Daoy (cell line): Measurements from ENCODE around the gene ABHD2. TPM values are rescaled to one million over a fixed set of nuclear protein-coding genes. Genes with fewer than 3 reads are reported as not detected.
"Not testable (repeated sequence)": the region's sequence is repeated elsewhere in the genome, so short reads cannot be mapped to it uniquely, and the experiment has no call there.

Experiments
- DNase-seq: peaks from one replicate; pipeline ENCODE4 v3.0.0-alpha.2; 2015; ENCODE audit warnings: low read depth
- total RNA-seq: library from RNA; depleted of rRNA; stranded (reverse); fragments of >200 nt; shearing (Covaris generic); gene quantifications from 2 replicates; pipeline ENCODE4 v1.2.3, GENCODE V29; 2014

ABHD2 gene
- total RNA-seq, 1 experiment from 2014 or later: 31.7 TPM

- no peak for DNase-seq
These were observed 13.1 kb upstream of the ABHD2 start for GRCh38 chr15:89075101-89075640.

- no peak for DNase-seq
These were observed 12.4 kb upstream of the ABHD2 start for GRCh38 chr15:89075846-89076245.

- DNase-seq: no peak
These were observed 10.5 kb upstream of the ABHD2 start for GRCh38 chr15:89077750-89078149.

GRCh38 chr15:89078851-89079810, 9.1 kb upstream of the ABHD2 start:
- no peak for DNase-seq

- DNase-seq: no peak
These were observed 6.4 kb upstream of the ABHD2 start for GRCh38 chr15:89081878-89082277.

- no peak for DNase-seq
These were observed 5.0 kb upstream of the ABHD2 start for GRCh38 chr15:89083246-89083645.

- no peak for DNase-seq
These were observed 2.8 kb upstream of the ABHD2 start for GRCh38 chr15:89085289-89085926.

GRCh38 chr15:89085933-89086332, 2.3 kb upstream of the ABHD2 start:
- not testable (repeated sequence) for DNase-seq

- DNase-seq: not testable (repeated sequence)
These were observed 1.9 kb upstream of the ABHD2 start for GRCh38 chr15:89086390-89086789.

- DNase-seq: no peak
These were observed 961 bp upstream of the ABHD2 start for GRCh38 chr15:89087161-89087829.

- peak; percentile 15 for DNase-seq
These were observed 504 bp downstream of the ABHD2 start for GRCh38 chr15:89088605-89089315.

GRCh38 chr15:89089316-89090230, 1.3 kb downstream of the ABHD2 start:
- DNase-seq: no peak

GRCh38 chr15:89090791-89091626, 2.8 kb downstream of the ABHD2 start:
- peak; percentile 79 for DNase-seq

- DNase-seq: no peak
These were observed 3.5 kb downstream of the ABHD2 start for GRCh38 chr15:89091627-89092220.

GRCh38 chr15:89093509-89093908, 5.3 kb downstream of the ABHD2 start:
- DNase-seq: no peak

- no peak for DNase-seq
These were observed 6.8 kb downstream of the ABHD2 start for GRCh38 chr15:89095073-89095472.

- DNase-seq: no peak
These were observed 7.3 kb downstream of the ABHD2 start for GRCh38 chr15:89095556-89095955.

- DNase-seq: no peak
These were observed 8.4 kb downstream of the ABHD2 start for GRCh38 chr15:89096664-89097063.

GRCh38 chr15:89097313-89097712, 9.1 kb downstream of the ABHD2 start:
- no peak for DNase-seq
